M059J (cell line): ENCODE results near the gene DUOXA1. TPM values are rescaled to one million over a fixed set of nuclear protein-coding genes. Genes with fewer than 3 reads are reported as not detected.
"Not testable (repeated sequence)": the region's sequence is repeated elsewhere in the genome, so short reads cannot be mapped to it uniquely, and the experiment has no call there.

Source experiments
- DNase-seq: peaks from one replicate; pipeline ENCODE4 v3.0.0-alpha.2; 2012; ENCODE audit warnings: low read depth
- total RNA-seq: library from RNA; depleted of rRNA; stranded (reverse); fragments of >200 nt; shearing (Covaris generic); gene quantifications from 2 replicates; pipeline ENCODE4 v1.2.3, GENCODE V29; 2014

DUOXA1 gene
- total RNA-seq, 1 experiment from 2014 or later: not detected

DNA sequence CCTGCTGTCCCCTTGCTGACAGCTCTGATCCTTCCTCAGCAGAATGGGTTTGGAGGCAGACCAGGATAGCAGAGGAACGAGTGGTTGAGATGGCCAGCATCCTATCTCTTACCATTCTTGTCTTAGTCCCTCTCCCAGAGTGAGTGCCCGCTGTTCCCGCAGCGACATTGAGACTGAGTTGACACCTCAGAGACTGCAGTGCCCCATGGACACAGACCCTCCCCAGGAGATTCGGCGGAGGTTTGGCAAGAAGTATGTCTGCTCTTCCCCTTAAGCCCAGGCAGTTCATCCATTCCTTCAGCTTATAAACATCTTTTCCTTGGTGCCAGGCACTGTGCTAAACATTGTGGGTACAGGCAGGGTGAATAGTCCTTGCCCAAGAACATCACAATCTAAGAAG, 21.3 kb upstream of the DUOXA1 start:
- no peak for DNase-seq

- no peak for DNase-seq
These were observed 20.8 kb upstream of the DUOXA1 start for GRCh38 chr15:45150481-45150880.

DNA sequence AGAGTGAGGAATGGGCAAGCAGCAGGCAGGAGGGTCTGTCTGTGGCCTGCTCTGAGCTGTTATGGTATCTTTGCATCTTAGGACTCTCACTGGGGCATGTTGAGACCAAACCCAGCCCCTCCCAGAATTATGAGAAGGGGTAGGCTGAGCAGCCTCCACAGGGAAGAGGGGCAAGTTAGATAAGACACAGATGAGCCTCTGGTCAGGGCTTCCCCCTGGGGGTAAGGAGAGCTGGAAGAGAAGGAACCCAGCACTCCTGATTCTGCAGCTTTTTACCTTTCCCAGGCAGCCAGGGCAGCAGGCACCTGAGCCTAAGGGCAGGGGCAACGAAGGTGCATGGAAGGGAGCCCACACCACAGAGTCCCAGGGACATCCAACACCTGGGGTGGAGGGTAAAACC, 19.4 kb upstream of the DUOXA1 start:
- no peak for DNase-seq

- DNase-seq: no peak
These were observed 18.7 kb upstream of the DUOXA1 start for GRCh38 chr15:45148076-45149059.

DNA sequence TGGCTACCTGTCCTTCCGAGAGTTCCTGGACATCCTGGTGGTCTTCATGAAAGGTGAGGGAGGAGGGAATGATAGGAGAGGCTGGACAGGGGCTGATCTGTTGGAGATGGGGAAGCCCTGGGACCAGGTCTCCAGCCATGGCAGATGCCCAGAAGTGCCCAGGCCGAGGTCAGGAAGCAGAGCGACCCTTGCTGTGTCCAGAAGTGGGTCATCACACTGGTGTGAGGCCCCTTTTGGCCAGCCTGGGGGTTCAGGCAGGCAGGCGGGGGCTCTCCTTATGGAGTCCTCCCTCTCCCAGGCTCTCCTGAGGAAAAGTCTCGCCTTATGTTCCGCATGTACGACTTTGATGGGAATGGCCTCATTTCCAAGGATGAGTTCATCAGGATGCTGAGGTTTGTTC, 17.9 kb upstream of the DUOXA1 start:
- no peak for DNase-seq

DNA sequence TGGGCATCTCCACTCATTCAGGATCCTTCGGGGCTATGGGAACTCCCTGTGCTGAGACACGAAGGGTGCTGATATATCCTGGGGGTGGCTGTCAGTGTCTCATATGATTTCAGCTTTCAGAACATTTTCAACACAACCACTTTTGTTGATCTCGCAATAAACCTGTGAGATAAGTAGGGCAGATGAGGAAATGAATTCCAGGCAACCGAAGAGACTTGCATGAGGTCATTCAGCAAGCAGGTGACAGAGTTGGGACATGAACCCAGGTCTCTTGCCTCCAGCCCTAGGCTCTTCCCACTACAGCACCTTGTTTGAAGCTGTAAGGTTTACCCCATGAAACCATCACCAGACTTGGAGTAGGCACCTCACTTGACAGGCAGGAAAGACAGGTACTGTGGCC, 16.7 kb upstream of the DUOXA1 start:
- DNase-seq: no peak

GRCh38 chr15:45144775-45145174, 15.1 kb upstream of the DUOXA1 start:
- DNase-seq: no peak

GRCh38 chr15:45143946-45144345, 14.3 kb upstream of the DUOXA1 start:
- DNase-seq: no peak

DNA sequence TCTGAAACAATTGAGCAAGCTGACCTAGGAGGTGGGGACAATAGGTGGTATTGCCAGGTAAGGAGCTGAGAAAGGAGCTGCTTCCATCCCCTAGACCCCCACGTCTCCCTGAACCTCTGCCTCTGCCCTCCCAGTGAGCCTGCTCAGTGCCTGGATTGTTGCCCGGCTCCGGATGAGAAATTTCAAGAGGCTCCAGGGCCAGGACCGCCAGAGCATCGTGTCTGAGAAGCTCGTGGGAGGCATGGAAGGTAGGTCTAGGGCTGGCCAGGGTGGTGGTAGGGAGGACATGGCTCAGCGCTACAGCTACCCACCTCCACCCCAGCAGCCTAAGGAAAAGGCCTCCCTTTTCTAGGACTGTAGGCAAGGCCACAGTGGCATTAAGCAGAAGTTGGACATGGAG, 13.4 kb upstream of the DUOXA1 start:
- no peak for DNase-seq

DNA sequence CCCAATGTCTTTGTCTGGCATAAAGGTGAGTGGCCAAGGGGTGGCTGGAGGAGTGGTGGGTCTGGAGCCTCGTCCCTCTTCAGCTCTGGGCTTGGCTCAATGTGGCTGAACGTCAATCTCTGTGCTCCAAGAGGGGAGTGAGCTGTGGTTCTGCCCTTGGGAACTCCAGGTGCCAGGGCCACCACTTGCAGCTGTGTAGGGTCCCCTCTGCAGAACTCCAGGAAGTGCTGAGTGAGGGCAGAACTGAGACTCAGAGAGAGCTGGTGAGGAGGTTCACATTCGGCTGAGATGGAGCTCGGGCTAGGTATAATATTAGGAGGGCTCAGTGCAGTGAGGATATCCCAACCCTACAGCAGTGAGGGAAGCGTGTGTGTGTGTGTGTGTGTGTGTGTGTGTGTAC, 11.7 kb upstream of the DUOXA1 start:
- DNase-seq: no peak

DNA sequence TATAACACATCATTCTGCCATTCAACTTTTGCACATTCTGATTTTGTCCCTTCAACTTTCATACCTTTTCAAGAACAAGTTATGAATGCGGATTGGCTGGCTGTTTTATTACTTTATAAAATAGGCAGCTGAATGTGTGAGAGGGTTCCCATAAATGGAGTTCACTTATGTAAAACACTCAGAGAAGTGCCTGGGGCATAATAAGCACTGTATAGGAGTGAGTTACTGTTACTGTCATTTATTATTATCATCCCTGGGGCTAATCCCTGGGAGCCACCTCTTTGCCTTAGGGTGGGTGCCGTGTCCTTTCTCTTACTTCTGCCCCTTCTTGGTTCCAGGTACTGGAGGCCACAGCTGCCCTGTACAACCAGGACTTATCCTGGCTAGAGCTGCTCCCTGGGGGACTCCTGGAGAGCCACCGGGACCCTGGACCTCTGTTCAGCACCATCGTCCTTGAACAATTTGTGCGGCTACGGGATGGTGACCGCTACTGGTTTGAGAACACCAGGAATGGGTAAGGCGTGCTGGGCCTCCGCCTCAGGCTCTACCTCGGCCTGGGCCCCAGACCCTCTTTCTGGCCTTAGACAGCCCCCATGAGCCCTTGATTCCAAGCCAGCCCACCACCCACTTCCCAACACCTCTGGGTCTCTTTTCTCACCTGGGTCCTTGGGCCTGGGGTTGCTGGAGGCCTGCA, 11.0 kb upstream of the DUOXA1 start:
- no peak for DNase-seq

- DNase-seq: no peak
These were observed 10.1 kb upstream of the DUOXA1 start for GRCh38 chr15:45139770-45140169.

DNA sequence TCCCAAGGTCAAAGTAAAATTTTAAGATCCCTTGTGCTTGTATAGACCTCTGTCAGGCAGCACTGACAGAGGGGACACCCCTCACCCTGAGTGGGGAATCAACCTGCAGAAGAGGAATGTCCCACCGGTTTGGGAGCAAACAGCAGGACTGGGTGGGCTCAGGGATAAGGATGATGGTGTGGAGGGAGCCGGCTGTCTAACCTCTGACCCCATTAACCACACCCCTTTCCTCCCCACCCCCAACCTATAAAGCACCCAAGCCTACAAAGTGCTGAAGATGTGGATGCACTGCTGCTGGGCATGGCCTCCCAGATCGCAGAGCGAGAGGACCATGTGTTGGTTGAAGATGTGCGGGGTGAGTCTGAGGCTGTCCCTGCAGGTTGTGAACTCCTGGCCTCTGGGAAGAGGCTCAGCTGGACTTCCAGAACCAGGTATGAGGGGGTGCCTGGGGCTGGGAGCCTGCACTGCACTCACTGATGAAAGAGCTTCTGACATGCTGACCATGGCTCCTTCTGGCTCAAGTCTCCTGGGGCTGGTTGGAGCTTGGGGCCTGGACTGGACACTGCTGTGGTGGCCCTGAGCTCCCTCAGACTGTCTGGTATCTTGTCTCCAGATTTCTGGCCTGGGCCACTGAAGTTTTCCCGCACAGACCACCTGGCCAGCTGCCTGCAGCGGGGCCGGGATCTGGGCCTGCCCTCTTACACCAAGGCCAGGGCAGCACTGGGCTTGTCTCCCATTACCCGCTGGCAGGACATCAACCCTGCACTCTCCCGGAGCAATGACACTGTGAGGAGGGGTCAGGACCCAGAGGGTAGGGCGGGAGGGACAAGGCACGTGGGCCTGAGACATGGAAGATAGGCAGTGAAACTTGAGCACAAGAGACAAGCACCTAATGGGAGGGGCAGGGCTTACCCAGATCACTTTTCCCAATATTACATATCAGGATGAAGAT, 9.4 kb upstream of the DUOXA1 start:
- DNase-seq: no peak

- DNase-seq: no peak
These were observed 8.0 kb upstream of the DUOXA1 start for GRCh38 chr15:45137703-45138102.

DNA sequence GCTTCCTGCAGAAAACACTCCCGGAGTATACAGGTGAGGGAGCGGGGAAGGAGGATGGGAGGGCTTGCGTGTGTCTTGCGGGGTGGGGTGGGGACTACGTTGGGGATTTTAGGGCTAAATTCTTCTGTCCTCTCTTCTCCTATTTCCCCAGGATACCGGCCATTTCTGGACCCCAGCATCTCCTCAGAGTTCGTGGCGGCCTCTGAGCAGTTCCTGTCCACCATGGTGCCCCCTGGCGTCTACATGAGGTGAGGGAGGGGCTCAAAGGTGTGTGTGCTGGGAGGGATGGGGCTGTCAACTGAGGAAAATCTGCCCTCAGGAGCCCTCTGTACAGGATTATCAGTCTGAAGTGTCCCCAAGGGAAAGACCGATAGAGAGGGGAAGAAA, 6.7 kb upstream of the DUOXA1 start:
- no peak for DNase-seq

GRCh38 chr15:45135705-45136377, 6.2 kb upstream of the DUOXA1 start:
- not testable (repeated sequence) for DNase-seq

DNA sequence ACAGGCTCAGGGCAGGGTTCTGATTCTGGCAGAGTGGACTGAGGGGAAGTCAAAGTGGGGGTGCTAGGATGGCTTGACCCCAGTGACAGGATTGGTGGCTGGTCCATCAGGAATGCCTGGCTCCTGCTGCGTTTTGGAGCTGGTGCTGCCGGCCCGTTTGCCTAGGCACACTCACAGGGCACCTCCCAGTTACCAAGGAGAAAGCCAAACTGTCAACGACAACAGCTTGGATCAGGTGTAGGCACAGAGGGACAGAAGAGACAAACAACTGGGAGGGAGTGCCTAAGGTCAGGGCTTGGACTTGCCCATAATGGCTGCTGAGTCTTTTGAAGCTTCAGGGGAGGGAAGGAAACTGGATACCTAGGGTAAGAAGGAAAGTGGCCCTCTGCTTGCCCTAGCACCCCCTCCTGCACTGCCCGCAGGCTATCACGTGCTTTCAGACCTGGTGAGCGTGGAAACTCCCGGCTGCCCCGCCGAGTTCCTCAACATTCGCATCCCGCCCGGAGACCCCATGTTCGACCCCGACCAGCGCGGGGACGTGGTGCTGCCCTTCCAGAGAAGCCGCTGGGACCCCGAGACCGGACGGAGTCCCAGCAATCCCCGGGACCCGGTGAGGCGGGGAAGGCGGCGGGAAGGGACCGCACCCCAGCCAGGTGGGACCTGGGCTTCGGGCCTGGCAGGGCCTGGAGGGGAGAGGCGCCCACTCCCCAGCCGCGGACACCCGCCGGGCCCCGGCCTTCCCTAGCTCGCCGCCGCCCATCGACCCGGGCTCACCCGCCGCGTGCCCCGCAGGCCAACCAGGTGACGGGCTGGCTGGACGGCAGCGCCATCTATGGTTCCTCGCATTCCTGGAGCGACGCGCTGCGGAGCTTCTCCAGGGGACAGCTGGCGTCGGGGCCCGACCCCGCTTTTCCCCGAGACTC, 5.3 kb upstream of the DUOXA1 start:
- no peak for DNase-seq

DNA sequence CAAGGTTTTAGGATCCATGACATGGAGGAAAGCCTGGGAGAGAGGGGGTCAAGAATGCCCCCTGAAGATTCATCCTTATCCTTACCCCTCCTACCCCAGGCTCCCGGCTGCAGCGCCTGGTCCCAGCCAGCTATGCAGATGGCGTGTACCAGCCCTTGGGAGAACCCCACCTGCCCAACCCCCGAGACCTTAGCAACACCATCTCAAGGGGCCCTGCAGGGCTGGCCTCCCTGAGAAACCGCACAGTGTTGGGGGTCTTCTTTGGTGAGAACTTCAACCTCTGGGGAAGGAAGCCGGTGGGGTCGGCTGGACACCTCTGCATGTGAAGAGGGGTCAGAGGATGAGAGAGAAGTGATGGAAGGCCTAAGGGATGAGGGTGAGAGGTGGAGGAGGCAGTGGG, 4.4 kb upstream of the DUOXA1 start:
- DNase-seq: no peak

GRCh38 chr15:45133561-45133920, 3.9 kb upstream of the DUOXA1 start:
- no peak for DNase-seq

DNA sequence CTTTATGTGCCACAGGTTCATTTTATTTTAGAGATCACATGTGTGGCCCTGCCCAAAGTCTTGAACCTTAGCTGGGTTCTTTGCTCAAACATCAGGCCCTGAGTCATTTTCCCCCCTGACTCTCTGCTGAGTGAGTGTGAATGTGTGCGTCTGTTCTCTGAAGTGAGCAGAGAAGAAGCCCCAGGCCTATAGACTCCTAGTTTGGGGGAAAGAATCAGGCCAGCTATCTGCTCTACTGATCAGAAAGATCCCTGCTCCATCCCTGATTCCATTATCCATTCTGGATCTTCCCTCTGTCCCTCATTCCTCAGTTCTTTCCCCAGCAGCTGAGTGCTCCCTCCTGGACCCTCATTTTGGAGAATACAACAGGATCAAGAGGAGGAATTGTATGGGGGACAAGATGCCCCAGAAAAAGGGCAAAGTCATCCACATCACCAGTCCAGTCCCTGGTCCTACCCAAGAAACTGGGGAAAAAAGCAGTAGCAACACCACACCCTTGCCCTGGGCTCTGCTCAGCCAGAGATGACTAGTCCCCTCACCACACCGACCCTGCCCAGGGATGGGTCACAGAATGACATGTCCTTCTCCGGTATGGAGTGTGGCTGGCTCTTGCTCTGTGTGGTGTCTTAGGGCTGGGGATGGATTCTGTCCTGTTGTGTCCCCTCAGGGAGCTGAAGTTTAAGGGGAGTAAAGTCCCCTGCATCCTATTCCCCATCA, 3.3 kb upstream of the DUOXA1 start:
- no peak for DNase-seq
